ENCODE results near the gene TCEA3.

Gene TCEA3

GRCh38 chr1:23424293-23425192, at the start of gene TCEA3:
Gene TCEA3, minus strand, starts transcription at chr1:23424748. Its CDS starts 115 bp downstream, at chr1:23424633.
- DNase-seq = peak; percentile 15 to 40

GRCh38 chr1:23473037-23473800, 48.7 kb upstream of the TCEA3 start:
- no peak for DNase-seq

- no peak for DNase-seq
These were observed 47.9 kb upstream of the TCEA3 start for GRCh38 chr1:23472351-23473036.

- no peak for DNase-seq
These were observed 47.0 kb upstream of the TCEA3 start for GRCh38 chr1:23471473-23472075.

GRCh38 chr1:23470282-23471070, 45.9 kb upstream of the TCEA3 start:
- no peak for DNase-seq

GRCh38 chr1:23469372-23469982, 44.9 kb upstream of the TCEA3 start:
- DNase-seq = no peak

- DNase-seq = no peak
These were observed 42.0 kb upstream of the TCEA3 start for GRCh38 chr1:23466423-23466989.

GRCh38 chr1:23463286-23463685, 38.7 kb upstream of the TCEA3 start:
- no peak for DNase-seq

- no peak for DNase-seq
These were observed 38.2 kb upstream of the TCEA3 start for GRCh38 chr1:23462766-23463165.

- no peak for DNase-seq
These were observed 36.5 kb upstream of the TCEA3 start for GRCh38 chr1:23461050-23461449.

- DNase-seq = no peak
These were observed 36.0 kb upstream of the TCEA3 start for GRCh38 chr1:23460519-23460918.

GRCh38 chr1:23459338-23459757, 34.8 kb upstream of the TCEA3 start:
- no peak for DNase-seq

- no peak for DNase-seq
These were observed 31.7 kb upstream of the TCEA3 start for GRCh38 chr1:23456226-23456625.

GRCh38 chr1:23453455-23454000, 29.0 kb upstream of the TCEA3 start:
- DNase-seq = no peak

GRCh38 chr1:23452011-23452411, 27.5 kb upstream of the TCEA3 start:
- peak; percentile 15 to 62 for DNase-seq

GRCh38 chr1:23451441-23451840, 26.9 kb upstream of the TCEA3 start:
- no peak for DNase-seq

- no peak for DNase-seq
These were observed 26.3 kb upstream of the TCEA3 start for GRCh38 chr1:23450894-23451293.

- DNase-seq = no peak
These were observed 25.4 kb upstream of the TCEA3 start for GRCh38 chr1:23449958-23450357.

GRCh38 chr1:23449306-23449705, 24.8 kb upstream of the TCEA3 start:
- DNase-seq = no peak

GRCh38 chr1:23448846-23449245, 24.3 kb upstream of the TCEA3 start:
- DNase-seq = no peak

Measured in CD4-positive, alpha-beta T cell treated with Interferon alpha-2 for 1 hour (primary cell).